HT-29 (cell line): ENCODE results near the gene ATG16L1. TPM values are rescaled to one million over a fixed set of nuclear protein-coding genes. Genes with fewer than 3 reads are reported as not detected.
"Not testable (repeated sequence)": the region's sequence is repeated elsewhere in the genome, so short reads cannot be mapped to it uniquely, and the experiment has no call there.

Source experiments
- DNase-seq: peaks from one replicate; pipeline ENCODE4 v3.0.0-alpha.2; 2015; ENCODE audit warnings: low spot score
- small RNA-seq: library from RNA; depleted of rRNA; stranded (forward); fragments of <200 nt; gene quantifications from one replicate; pipeline ENCODE3, GENCODE V24; 2014
- total RNA-seq: library from RNA; depleted of rRNA; stranded (reverse); fragments of >200 nt; shearing (Covaris generic); gene quantifications from 2 replicates; pipeline ENCODE4 v1.2.3, GENCODE V29; 2014; rRNA removed

Gene ATG16L1
- total RNA-seq, 1 experiment from 2014 or later, result 36.6 TPM

- no peak for DNase-seq
These were observed 80.1 kb downstream of the ATG16L1 start for GRCh38 chr2:233331536-233331935.

GRCh38 chr2:233332125-233332524 is 80.7 kb downstream of the ATG16L1 start:
- no peak for DNase-seq

DNA sequence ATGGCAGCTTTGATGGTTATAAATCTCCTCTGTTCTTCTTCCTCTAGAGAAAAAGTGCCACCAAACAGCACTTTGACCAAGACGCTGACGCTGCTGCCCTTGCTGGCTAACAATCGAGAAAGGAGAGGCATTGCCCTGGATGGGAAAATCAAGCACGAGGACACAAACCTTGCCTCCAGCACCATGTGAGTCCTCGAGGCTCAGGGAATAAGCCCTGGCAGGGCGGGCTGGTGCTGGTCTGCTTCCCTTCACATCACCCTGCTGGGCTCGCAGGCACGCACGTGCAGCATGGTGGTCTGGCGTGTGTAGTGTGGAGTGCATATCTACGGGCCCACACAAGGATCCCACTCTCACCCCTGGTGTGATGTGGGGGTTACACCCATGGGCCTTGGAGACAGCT is 83.4 kb downstream of the ATG16L1 start:
- no peak for DNase-seq

DNA sequence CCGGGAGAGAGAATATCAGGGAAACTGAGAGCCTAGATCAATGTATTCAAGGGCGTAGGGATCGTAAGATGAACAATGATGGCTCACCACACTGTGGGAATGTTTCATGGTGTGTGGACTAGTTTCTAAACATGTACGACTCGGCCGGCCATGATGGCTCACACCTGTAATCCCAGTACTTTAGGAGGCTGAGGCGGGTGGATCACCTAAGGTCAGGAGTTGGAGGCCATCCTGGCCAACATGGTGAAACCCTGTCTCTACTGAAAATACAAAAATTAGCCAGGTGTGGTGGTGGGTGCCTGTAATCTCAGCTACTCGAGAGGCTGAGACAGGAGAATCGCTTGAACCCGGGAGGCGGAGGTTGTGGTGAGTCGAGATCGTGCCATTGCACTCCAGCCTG is 84.6 kb downstream of the ATG16L1 start:
- DNase-seq, result not testable (repeated sequence)

DNA sequence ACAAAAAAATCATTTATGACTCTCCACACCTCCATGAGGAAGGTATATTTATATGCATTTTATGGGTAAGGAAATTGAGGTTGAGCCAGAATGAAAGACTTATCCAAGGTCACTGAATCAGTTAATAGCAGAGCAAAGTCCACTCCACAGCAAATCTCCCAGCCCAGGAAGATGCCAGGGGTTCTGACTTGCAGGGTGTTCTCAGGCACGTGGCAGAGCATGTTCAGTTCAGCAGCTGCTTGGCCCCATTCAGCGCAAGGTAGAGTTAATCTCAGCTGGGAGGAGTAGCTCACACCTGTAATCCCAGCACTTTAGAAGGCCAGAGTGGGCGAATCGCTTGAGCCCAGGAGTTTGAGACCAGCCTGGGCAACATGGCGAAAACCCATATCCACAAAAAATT is 85.1 kb downstream of the ATG16L1 start:
- DNase-seq, result no peak

- no peak for DNase-seq
These were observed 86.6 kb downstream of the ATG16L1 start for GRCh38 chr2:233338046-233338445.

DNA sequence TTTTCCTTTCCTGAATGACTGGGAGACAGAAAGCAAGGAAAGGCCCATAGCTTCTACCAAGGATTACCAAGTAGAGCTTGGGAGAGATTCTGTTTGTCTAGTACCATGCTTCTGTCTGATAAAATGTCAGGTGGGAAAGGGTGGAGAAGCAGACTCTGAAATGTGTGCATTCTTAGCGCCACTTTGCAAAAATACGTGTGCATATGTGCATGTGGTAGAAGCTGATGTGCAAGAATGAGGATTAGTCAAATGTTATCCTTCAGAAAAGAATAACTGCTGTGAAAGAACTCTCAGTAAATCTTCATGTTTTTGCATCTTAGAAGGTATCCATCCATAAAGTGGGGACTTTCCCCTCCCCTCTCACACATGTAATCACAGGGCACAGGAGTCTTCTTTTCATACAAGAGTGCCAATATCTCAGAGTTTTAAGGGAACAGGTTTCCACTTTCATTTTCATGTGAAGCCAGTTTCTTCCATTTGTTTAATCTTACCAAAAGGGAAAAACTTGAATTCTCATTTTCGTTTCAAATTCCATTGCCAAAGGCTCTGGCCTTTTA is 87.4 kb downstream of the ATG16L1 start:
- no peak for DNase-seq

- no peak for DNase-seq
These were observed 88.0 kb downstream of the ATG16L1 start for GRCh38 chr2:233339427-233339826.

DNA sequence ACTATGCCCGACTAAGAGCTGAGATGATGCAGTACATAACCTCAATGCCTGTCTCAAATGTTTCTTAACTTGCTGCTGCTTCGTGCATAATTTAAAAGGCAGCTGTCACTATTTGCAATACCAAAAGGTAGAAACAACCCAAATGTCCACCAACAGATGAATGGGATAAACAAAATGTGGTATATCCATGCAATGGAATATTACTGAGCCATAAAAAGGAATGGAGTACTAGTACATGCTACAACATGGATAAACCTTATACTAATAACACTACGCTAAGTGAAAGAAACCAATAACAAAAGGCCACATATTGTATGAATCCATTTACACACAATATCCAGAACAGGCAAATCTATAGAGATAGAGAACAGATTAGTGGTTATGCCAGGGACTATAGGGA is 89.8 kb downstream of the ATG16L1 start:
- no peak for DNase-seq

GRCh38 chr2:233342301-233342700 is 90.8 kb downstream of the ATG16L1 start:
- no peak for DNase-seq

DNA sequence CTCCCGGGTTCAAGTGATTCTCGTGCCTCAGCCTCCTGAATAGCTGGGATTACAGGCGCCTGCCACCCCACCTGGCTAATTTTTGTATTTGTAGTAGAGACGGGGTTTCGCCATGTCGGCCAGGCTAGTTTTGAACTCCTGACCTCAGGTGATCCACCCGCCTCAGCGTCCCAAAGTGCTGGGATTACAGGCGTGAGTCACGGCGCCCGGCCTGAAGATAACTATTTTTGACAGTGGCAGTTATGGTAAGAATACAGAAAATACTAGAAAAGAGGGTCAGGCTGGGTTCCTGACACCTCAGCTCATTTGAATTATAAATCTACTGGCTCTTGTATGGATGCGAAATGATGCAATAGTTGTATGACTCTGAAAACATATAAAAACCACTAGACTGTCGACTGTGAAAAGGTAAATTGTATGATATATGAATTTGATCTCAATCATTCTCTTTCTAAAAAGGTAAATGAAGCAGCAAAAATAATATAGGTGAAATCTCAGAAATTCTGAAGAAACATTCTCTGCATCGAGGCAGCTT is 91.8 kb downstream of the ATG16L1 start:
- no peak for DNase-seq

Small RNA genes lying within 50 kb of the gene (small RNA-seq; reads per million reads assigned to genes)
- gene RN7SL32P, result not detected
- gene SCARNA5, result 11.3 reads per million, percentile 89 among the genes with 10 or more reads in this experiment
- gene SCARNA6, result 12.0 reads per million, percentile 89 among the genes with 10 or more reads in this experiment

Other genes with a start within 250 kb of the ATG16L1 start
- gene NGEF, start 238.4 kb upstream of the ATG16L1 start, total RNA-seq, result 13.4 and 13.5 TPM in 2 replicates
- not detected in 2 replicates for gene NEU2, start 219.0 kb upstream of the ATG16L1 start, total RNA-seq
- 26.9 and 28.6 TPM in 2 replicates for gene INPP5D, start 191.3 kb upstream of the ATG16L1 start, total RNA-seq
- gene SAG, start 56.1 kb downstream of the ATG16L1 start, total RNA-seq, result not detected in 2 replicates
- 18.2 and 18.7 TPM in 2 replicates for gene DGKD, start 102.8 kb downstream of the ATG16L1 start, total RNA-seq